ENCODE results near the gene PRKAG2.

The PRKAG2 gene

GRCh38 chr7:151862606-151863381 lies 14.1 kb downstream of the PRKAG2 start:
- Histone ChIP-seq H4K20me1 (ENCODE audit: insufficient read depth, low read length, poor library complexity, severe bottlenecking) (no peaks in the 10 kb centered on the region), H3K9me3 (ENCODE audit: insufficient read depth, low read depth, low read length) (no peaks in the 10 kb centered on the region), H3K4me3 (ENCODE audit: low read length, poor library complexity, severe bottlenecking) (no peak overlapping the region), H3F3A (ENCODE audit: low read depth) (no peaks in the 10 kb centered on the region), H3K9ac (ENCODE audit: low read depth, low read length, poor library complexity, severe bottlenecking) (no peak overlapping the region), H3K4me1 (ENCODE audit: insufficient read depth, low read length, poor library complexity, severe bottlenecking) (no peaks in the 10 kb centered on the region), H3K79me2 (ENCODE audit: insufficient read depth, low read length) (no peaks in the 10 kb centered on the region), H2AFZ (ENCODE audit: low read length) (no peak overlapping the region), H3K27me3 (ENCODE audit: insufficient read depth, low read length, poor library complexity, severe bottlenecking) (no peaks in the 10 kb centered on the region), H3K9me2 (replicated peaks; ENCODE audit: low read depth, low read length) (no peaks in the 10 kb centered on the region), H3K36me3 (ENCODE audit: insufficient read depth, low read length) (no peaks in the 10 kb centered on the region), H3K4me2 (ENCODE audit: low read depth, low read length, poor library complexity, severe bottlenecking) (no peak overlapping the region)
- TF ChIP-seq EZH2phosphoT487 (IDR thresholded peaks at IDR 0.05; ENCODE audit: borderline replicate concordance): no peak
- TF ChIP-seq CTCF (conservative IDR thresholded peaks at IDR 0.05; ENCODE audit: low read length): no peak

GRCh38 chr7:151861881-151862280 lies 15.0 kb downstream of the PRKAG2 start:
- Histone ChIP-seq H3K9ac (ENCODE audit: low read depth, low read length, poor library complexity, severe bottlenecking) (no peak overlapping the region), H3K27me3 (ENCODE audit: insufficient read depth, low read length, poor library complexity, severe bottlenecking) (no peaks in the 10 kb centered on the region), H3F3A (ENCODE audit: low read depth) (no peaks in the 10 kb centered on the region), H3K9me2 (replicated peaks; ENCODE audit: low read depth, low read length) (no peaks in the 10 kb centered on the region), H4K20me1 (ENCODE audit: insufficient read depth, low read length, poor library complexity, severe bottlenecking) (no peaks in the 10 kb centered on the region), H3K4me2 (ENCODE audit: low read depth, low read length, poor library complexity, severe bottlenecking) (no peak overlapping the region), H3K9me3 (ENCODE audit: insufficient read depth, low read depth, low read length) (no peaks in the 10 kb centered on the region), H3K4me3 (ENCODE audit: low read length, poor library complexity, severe bottlenecking) (no peak overlapping the region), H2AFZ (ENCODE audit: low read length) (no peak overlapping the region), H3K4me1 (ENCODE audit: insufficient read depth, low read length, poor library complexity, severe bottlenecking) (no peaks in the 10 kb centered on the region), H3K79me2 (ENCODE audit: insufficient read depth, low read length) (no peaks in the 10 kb centered on the region), H3K36me3 (ENCODE audit: insufficient read depth, low read length) (no peaks in the 10 kb centered on the region)
- no peak for TF ChIP-seq EZH2phosphoT487 (IDR thresholded peaks at IDR 0.05; ENCODE audit: borderline replicate concordance)
- no peak for TF ChIP-seq CTCF (conservative IDR thresholded peaks at IDR 0.05; ENCODE audit: low read length)

- H3K36me3 ChIP-seq (ENCODE audit: insufficient read depth, low read length): no peaks in the 10 kb centered on the region
- H3F3A ChIP-seq (ENCODE audit: low read depth): no peaks in the 10 kb centered on the region
- H3K4me1 ChIP-seq (ENCODE audit: insufficient read depth, low read length, poor library complexity, severe bottlenecking): no peaks in the 10 kb centered on the region
- no peaks in the 10 kb centered on the region for H3K79me2 ChIP-seq (ENCODE audit: insufficient read depth, low read length)
- TF ChIP-seq CTCF (conservative IDR thresholded peaks at IDR 0.05; ENCODE audit: low read length) (no peak), EZH2phosphoT487 (IDR thresholded peaks at IDR 0.05; ENCODE audit: borderline replicate concordance) (no peak)
- no peaks in the 10 kb centered on the region for H4K20me1 ChIP-seq (ENCODE audit: insufficient read depth, low read length, poor library complexity, severe bottlenecking)
- no peaks in the 10 kb centered on the region for H3K9me2 ChIP-seq (replicated peaks; ENCODE audit: low read depth, low read length)
- no peak overlapping the region for H2AFZ ChIP-seq (ENCODE audit: low read length)
- H3K27me3 ChIP-seq (ENCODE audit: insufficient read depth, low read length, poor library complexity, severe bottlenecking): no peaks in the 10 kb centered on the region
- no peak overlapping the region for H3K4me3 ChIP-seq (ENCODE audit: low read length, poor library complexity, severe bottlenecking)
- H3K9me3 ChIP-seq (ENCODE audit: insufficient read depth, low read depth, low read length): no peaks in the 10 kb centered on the region
- H3K4me2 ChIP-seq (ENCODE audit: low read depth, low read length, poor library complexity, severe bottlenecking): no peak overlapping the region
- H3K9ac ChIP-seq (ENCODE audit: low read depth, low read length, poor library complexity, severe bottlenecking): no peak overlapping the region
Observed at GRCh38 chr7:151860771-151861170, 16.1 kb downstream of the PRKAG2 start.
